Neural cell (in vitro differentiated cells): Measurements from ENCODE around the gene BMP10. TPM values are rescaled to one million over a fixed set of nuclear protein-coding genes. Genes with fewer than 3 reads are reported as not detected.

Experiments used
- H2AFZ ChIP-seq: fragments of 200-600, 300-800 bp; sonication (generic), shearing (Covaris generic); 2 replicates; pipeline ENCODE4 v1.6.0; 2014; ENCODE audit warnings: low read depth, mild to moderate bottlenecking, antibody characterized with exemption, low read length, moderate library complexity
- H3F3A ChIP-seq: fragments of 200-600 bp; shearing (Covaris generic); 2 replicates; pipeline ENCODE4 v1.6.1; 2016; ENCODE audit warnings: mild to moderate bottlenecking, moderate library complexity, mixed read lengths, antibody characterized with exemption, low read length; ENCODE audit not compliant: insufficient read depth, poor library complexity, severe bottlenecking
- H3K27ac ChIP-seq: fragments of 200-600, 300-800 bp; sonication (generic), shearing (Covaris generic); 2 replicates; pipeline ENCODE4 v1.5.1; 2014; ENCODE audit warnings: mild to moderate bottlenecking, low read length, moderate library complexity
- H3K27me3 ChIP-seq: fragments of 300-800, 200-600 bp; sonication (generic), shearing (Covaris generic); 2 replicates; pipeline ENCODE4 v1.6.0; 2014; ENCODE audit warnings: mild to moderate bottlenecking, low read depth, low read length, moderate library complexity; ENCODE audit not compliant: insufficient read depth
- H3K36me3 ChIP-seq: fragments of 300-800, 200-600 bp; sonication (generic), shearing (Covaris generic); 2 replicates; pipeline ENCODE4 v1.5.1; 2014; ENCODE audit warnings: mild to moderate bottlenecking, antibody characterized with exemption, low read length, moderate library complexity; ENCODE audit not compliant: insufficient read depth
- H3K4me2 ChIP-seq: fragments of 300-800, 200-600 bp; sonication (generic), shearing (Covaris generic); 2 replicates; pipeline ENCODE4 v1.6.0; 2014; ENCODE audit warnings: mild to moderate bottlenecking, low read length
- H3K4me3 ChIP-seq: fragments of 300-800, 200-600 bp; sonication (generic), shearing (Covaris generic); 2 replicates; pipeline ENCODE4 v1.5.1; 2014; ENCODE audit warnings: mild to moderate bottlenecking, low read length, moderate library complexity
- H3K79me2 ChIP-seq: fragments of 200-600 bp; shearing (Covaris generic); replicated peaks from 2 replicates; pipeline ENCODE4 v1.6.0; 2014; ENCODE audit warnings: mild to moderate bottlenecking, low read length, moderate library complexity; ENCODE audit not compliant: insufficient read depth
- H3K9ac ChIP-seq: fragments of 300-800, 200-600 bp; sonication (generic), shearing (Covaris generic); 2 replicates; pipeline ENCODE4 v1.6.1; 2016; ENCODE audit warnings: mild to moderate bottlenecking, low read length, mixed read lengths
- H3K9me2 ChIP-seq: fragments of 200-600 bp; shearing (Covaris generic); 2 replicates; pipeline ENCODE4 v1.6.1; 2016; ENCODE audit warnings: mild to moderate bottlenecking, low read length, mixed read lengths; ENCODE audit not compliant: insufficient read depth
- H3K9me3 ChIP-seq: fragments of 200-600, 300-800 bp; sonication (generic), shearing (Covaris generic); 2 replicates; pipeline ENCODE4 v1.6.1; 2016; ENCODE audit warnings: mild to moderate bottlenecking, mixed run types, low read length, moderate library complexity, mixed read lengths
- H4K20me1 ChIP-seq: fragments of 200-600 bp; shearing (Covaris generic); 2 replicates; pipeline ENCODE4 v1.6.1; 2016; ENCODE audit warnings: mild to moderate bottlenecking, mixed run types; ENCODE audit not compliant: insufficient read depth
- MXI1 ChIP-seq: fragments of 450-650 bp; conservative IDR thresholded peaks from 2 replicates; pipeline ENCODE4 v1.6.1; 2014; ENCODE audit warnings: antibody characterized with exemption, mild to moderate bottlenecking; ENCODE audit not compliant: poor library complexity, severe bottlenecking
- POLR2AphosphoS5 ChIP-seq: IDR thresholded peaks from 2 replicates; pipeline ENCODE4 v1.6.1; 2012
- RAD21 ChIP-seq: fragments of 450-650 bp; conservative IDR thresholded peaks from 2 replicates; pipeline ENCODE4 v1.6.1; 2014; ENCODE audit warnings: antibody characterized with exemption, mild to moderate bottlenecking, moderate library complexity
- REST ChIP-seq: IDR thresholded peaks from 2 replicates; pipeline ENCODE4 v1.6.1; 2012; ENCODE audit warnings: borderline replicate concordance
- SMC3 ChIP-seq: fragments of 450-650 bp; conservative IDR thresholded peaks from 2 replicates; pipeline ENCODE4 v1.6.1; 2014; ENCODE audit warnings: antibody characterized with exemption, mild to moderate bottlenecking, moderate library complexity; ENCODE audit not compliant: poor library complexity
- TAF1 ChIP-seq: IDR thresholded peaks from 2 replicates; pipeline ENCODE4 v1.6.1; 2012; ENCODE audit warnings: low read depth
- polyA plus RNA-seq: library from polyadenylated mRNA; depleted of rRNA; stranded (reverse); fragments of >200 nt; gene quantifications from 2 replicates; pipeline ENCODE4 v1.2.3, GENCODE V29; 2014
- TF ChIP-seq, protein P1 (sequence below): fragments of 450-650 bp; IDR thresholded peaks from 2 replicates; pipeline ENCODE4 v1.5.1; 2014; ENCODE audit warnings: antibody characterized with exemption, mild to moderate bottlenecking, moderate library complexity; ENCODE audit not compliant: poor library complexity, severe bottlenecking

BMP10 gene
- polyA plus RNA-seq, 1 donor from 2014 or later: not detected

DNA sequence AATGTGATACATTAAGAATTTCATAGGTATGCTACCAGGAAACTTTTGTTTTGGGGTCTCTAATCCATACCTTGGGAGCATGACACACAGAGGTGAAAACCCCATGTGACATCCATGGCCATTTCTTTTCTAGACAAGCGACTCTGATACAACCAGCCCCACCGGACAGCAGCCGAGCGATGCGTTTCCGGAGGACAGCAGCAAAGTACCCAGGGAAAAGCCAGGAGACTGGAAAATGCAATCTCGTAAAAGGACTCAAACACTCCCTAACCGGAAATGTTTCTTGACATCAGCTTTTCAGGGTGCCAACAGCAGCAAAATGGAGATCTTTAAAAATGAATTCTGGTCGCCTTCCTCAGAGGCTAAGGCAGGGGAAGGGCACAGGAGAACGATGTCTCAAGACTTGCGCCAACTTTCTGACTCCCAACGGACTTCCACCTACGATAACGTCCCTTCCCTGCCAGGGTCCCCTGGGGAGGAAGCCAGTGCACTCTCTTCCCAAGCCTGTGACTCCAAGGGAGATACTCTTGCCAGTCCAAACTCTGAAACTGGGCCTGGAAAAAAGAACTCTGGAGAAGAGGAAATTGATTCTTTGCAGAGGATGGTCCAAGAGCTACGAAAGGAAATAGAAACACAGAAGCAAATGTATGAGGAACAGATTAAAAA, 48.9 kb downstream of the BMP10 start:
- TF ChIP-seq, protein P1, sequence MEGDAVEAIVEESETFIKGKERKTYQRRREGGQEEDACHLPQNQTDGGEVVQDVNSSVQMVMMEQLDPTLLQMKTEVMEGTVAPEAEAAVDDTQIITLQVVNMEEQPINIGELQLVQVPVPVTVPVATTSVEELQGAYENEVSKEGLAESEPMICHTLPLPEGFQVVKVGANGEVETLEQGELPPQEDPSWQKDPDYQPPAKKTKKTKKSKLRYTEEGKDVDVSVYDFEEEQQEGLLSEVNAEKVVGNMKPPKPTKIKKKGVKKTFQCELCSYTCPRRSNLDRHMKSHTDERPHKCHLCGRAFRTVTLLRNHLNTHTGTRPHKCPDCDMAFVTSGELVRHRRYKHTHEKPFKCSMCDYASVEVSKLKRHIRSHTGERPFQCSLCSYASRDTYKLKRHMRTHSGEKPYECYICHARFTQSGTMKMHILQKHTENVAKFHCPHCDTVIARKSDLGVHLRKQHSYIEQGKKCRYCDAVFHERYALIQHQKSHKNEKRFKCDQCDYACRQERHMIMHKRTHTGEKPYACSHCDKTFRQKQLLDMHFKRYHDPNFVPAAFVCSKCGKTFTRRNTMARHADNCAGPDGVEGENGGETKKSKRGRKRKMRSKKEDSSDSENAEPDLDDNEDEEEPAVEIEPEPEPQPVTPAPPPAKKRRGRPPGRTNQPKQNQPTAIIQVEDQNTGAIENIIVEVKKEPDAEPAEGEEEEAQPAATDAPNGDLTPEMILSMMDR: no peak
- H3K4me2 ChIP-seq: no peak overlapping the region
- H3K4me3 ChIP-seq: no peak overlapping the region
- H3K9me2 ChIP-seq: no peaks in the 10 kb centered on the region
- H3K79me2 ChIP-seq: no peaks in the 10 kb centered on the region
- H2AFZ ChIP-seq: no peak overlapping the region
- H3K36me3 ChIP-seq: no peaks in the 10 kb centered on the region
- no peaks in the 10 kb centered on the region for H3K27me3 ChIP-seq
- no peak overlapping the region for H3K27ac ChIP-seq
- H3K9ac ChIP-seq: no peak overlapping the region
- H3F3A ChIP-seq: no peaks in the 10 kb centered on the region
- H3K9me3 ChIP-seq: no peaks in the 10 kb centered on the region
- no peaks in the 10 kb centered on the region for H4K20me1 ChIP-seq

GRCh38 chr2:68819556-68819955, 51.6 kb downstream of the BMP10 start:
- Histone ChIP-seq H3K9me3 (no peaks in the 10 kb centered on the region), H4K20me1 (no peaks in the 10 kb centered on the region), H3K9me2 (no peaks in the 10 kb centered on the region), H3K4me3 (no peak overlapping the region), H3F3A (no peaks in the 10 kb centered on the region), H3K79me2 (no peaks in the 10 kb centered on the region), H3K4me2 (no peak overlapping the region), H3K27ac (no peak overlapping the region), H3K9ac (no peak overlapping the region), H3K36me3 (no peaks in the 10 kb centered on the region), H2AFZ (no peak overlapping the region), H3K27me3 (no peaks in the 10 kb centered on the region)
- no peak for TF ChIP-seq RAD21
- TF ChIP-seq, protein P1: no peak
- no peak for TF ChIP-seq REST
- no peak for TF ChIP-seq TAF1
- TF ChIP-seq SMC3: no peak
- TF ChIP-seq MXI1: no peak
- no peak for TF ChIP-seq POLR2AphosphoS5
